CD1c-positive myeloid dendritic cell (primary cell): ENCODE measurements around the gene STX1A.
A peak's percentile ranks its signal among the peaks of the same experiment; 100 is the strongest.

Experiments
- DNase-seq: peaks from one replicate; pipeline ENCODE4 v3.0.0-alpha.2; 2016; ENCODE audit errors: extremely low spot score

Gene STX1A

GRCh38 chr7:73718905-73719805 lies at the start of gene STX1A:
Gene STX1A, minus strand, starts transcription at chr7:73719669. Its CDS starts 38 bp downstream, at chr7:73719631.
- DNase-seq: peak; percentile 77

DNA sequence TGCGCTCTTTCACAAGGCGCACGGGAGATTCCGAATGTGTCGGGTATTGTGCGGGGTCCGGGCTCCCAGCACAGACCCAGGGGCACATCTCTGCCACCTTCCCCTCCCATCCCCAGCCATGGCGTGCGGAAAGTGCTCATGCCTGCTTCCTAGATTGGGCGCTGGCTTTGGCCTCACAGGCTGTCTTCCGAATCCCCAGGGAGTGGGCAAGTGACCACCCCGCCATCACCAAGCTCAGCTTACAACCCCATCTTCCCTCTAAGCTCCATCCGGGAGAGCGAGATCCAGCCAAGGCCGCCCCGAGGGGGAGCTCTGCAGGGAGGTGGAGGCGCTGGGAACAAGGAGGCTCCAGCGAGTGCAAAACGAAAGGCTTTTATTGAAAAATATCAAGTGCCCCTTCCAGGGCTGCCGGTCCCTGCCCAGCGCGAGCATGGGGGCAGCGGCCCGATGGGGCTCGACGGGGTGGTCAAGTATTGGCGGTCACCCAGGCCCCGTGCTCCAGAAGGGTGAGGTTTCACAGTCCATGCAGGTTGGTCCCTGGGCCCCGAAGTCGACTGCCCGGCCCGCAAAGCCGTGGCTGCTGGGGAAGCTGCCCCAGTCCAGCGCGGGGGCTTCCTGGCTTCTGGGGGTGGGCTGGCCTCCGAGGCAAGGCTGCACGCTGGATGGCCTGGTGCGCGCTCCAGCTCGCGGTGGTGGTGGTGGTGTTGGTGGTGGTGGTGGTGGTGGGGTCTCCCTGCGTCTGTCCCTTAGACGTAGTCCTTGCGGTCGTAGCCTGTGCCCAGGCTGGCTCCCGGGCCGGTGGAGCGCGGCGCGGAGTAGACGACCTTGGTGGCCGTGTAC lies 49.4 kb upstream of the STX1A start:
- no peak for DNase-seq

- no peak for DNase-seq
Measured at GRCh38 chr7:73766556-73767229, 47.2 kb upstream of the STX1A start.

- DNase-seq: no peak
Measured at GRCh38 chr7:73762659-73762999, 43.2 kb upstream of the STX1A start.

DNA sequence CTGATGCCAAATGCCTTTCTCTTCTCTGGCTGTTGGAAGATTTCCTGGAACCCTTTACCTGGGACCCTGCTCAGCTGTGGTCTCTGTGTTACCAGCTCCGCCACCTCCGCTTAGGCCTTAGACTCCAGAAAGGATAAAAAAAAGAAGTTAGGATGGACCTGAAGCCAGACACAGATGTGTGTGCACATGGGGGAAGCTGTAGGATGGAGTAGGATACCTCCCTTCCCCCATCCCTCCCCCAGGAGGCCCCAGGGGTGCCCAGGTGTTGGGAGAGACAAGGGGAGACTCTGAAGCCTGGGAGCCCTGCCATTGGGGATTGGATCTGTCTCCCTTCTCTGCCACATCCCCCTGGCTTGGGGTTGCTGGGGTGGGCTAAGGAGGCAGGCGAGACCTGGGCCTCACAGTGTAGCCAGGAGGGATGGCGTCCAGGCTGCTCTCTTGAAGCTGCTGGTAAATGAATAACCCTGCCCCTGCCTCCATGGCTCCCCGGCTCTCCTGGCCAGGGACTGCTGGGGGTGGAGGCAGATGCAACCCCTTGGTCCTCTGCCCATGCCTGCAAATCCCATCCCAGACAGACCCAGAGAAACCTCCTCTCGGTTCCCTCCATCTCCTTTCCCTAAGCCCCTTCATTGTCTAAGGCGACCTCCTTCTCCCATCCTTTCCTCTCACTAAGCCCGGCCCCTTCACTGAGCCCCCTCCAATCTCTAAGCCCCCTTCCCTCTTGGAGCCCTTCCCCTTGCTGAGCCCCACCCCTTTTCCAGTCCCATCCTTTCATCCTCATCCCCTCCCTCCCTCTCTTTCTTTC lies 42.6 kb upstream of the STX1A start:
- no peak for DNase-seq

GRCh38 chr7:73758581-73759138 lies 39.2 kb upstream of the STX1A start:
- DNase-seq: no peak

DNA sequence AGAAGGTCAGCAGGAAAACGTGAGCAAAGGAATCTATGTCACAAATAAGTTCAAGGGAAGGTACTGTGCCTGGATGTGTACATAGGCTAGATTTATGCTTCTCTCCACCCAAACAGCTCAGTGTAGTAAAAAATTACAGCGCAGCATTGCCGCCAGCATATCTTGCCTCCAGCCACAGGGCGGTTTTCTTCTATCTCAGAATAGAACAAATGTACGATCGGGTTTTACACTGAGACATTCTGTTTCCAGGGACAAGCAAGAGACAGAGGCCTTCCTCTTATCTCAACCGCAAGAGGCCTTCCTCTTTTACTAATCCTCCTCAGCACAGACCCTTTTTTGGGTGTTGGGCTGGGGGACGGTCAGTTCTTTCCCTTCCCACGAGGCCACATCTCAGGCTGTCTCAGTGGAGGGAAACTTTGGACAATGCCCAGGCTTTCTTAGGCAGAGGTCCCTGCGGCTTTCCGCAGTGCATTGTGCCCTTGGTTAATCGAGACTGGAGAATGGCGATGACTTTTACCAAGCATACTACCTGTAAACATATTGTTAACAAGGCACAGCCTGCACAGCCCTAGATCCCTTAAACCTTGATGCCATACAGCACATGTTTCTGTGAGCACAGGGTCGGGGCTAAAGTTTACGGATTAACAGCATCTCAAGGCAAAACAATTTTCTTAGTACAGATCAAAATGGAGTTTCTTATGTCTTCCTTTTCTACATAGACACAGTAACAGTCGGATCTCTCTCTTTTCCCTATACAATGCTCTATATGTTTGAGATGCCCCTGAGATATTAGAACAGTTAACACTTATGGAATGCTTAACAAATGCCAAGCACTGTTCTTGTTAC lies 30.7 kb upstream of the STX1A start:
- DNase-seq: no peak

GRCh38 chr7:73746378-73746777 lies 26.9 kb upstream of the STX1A start:
- DNase-seq: no peak

DNA sequence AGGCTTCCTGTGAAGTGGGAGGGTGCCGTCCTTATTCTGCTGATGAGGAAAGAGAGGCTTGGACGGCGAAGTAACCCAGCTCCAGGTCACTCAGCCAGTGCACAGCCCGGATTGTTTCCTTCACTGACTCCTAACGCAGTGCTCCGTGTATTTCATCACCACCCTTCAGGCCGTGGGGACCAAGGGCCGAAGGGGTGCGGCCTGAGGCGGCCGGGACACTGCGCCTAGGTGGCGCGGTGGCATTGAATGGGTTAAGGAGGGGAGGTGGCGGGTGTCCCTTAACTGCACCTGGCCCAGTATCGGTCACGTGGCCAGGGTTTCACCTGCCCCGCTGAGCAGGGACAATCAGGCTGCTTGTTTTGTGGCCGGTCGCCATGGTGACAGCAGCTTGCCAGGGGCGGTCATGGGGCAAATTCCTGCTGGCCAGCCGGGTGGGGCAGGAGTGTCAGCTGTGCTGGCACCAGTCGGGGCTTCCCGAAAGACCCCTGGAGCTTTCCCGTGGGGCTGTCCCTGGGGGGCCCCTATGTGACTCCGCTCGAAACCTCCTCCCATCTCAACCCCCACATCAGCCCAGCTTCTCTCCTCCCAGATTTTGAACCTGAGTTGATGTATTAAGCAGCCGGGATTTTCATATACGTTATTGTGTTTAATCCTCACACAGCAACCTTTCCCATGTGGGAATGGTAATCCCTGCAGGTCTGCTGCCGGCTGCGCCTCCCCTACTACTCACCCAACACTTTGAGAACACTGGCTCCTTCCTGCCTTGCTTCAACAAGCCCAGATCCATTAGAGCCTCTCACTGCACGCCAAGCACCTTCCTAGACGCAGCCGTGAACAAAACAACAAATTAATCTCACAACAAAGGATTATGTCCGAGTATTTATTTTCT lies 23.5 kb upstream of the STX1A start:
- no peak for DNase-seq

DNA sequence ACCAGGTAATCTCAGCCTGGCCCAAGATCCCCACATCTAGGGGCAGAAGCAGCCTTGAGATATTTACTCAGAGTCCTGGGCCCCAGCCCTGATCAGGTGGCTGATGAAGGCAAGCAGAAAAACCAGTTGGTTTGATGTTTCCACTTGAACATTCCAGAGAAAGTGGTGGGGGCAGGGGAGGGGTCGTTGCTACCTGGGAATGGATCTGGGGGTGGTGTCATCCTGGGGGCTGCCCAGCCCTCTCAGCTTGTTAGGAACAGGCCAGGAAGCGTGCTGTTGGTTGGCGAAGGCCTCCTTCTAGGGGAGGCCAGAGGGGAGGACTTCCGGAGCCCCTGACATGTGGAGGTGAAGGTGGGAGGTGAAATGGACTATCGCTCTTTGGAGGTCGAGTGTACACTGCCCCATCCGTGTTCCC lies 22.9 kb upstream of the STX1A start:
- DNase-seq: no peak

DNA sequence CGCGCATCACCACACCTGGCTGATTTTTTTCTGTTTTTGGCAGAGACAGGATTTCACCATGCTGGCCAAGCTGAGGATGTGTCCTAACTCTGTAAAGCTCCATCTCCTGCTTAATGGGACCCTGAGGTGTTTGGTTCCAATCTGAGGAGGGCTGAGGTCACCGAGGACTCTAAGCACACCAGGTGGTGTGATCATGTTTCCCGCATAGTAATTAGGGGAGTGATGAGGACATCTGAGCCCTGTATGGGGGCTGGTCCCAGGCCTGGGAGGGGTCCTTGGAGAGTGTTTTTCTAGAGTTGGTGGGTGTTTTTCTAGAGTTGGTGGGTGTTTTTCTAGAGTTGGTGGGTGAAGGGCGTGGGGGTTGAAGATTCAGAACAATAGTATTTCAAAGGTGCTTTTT lies 22.1 kb upstream of the STX1A start:
- no peak for DNase-seq

DNA sequence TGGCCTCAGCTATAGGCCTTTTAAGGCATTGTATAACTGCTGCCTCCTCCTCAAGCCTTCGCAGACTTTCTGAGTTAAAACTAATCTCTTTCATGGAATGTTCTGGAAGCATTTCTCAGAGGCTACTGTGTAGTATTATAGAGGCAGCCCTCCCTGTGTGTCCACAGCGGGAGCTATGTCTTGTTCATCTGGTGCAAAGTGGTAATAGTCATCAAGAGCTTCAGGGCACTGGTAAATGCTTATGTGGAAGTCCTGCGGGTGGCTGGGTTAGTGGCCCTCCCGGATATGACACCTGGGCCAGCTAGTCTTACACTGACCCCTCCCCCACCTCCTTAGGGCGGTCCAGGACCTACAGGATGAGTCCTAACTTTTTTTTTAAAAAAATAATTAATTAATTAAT lies 21.3 kb upstream of the STX1A start:
- no peak for DNase-seq

- no peak for DNase-seq
Measured at GRCh38 chr7:73740212-73740611, 20.7 kb upstream of the STX1A start.

DNA sequence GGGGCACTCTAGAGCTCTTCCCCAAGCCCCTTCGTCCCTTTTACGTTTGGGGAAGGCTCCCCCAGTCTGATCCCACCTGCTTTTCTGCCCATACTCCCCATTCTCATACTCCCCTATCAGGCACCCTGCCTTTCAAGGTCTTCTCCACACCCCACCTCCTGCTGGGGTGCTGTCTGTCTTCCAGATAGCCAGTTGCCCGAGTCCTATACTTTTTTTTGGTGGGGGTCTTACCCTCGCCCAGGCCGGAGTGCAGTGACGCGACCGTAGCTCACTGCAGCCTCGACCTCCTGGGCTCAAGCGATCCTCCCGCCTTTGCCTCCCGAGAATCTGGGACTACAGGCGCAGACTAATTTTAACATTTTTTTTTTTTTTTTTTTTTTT lies 19.9 kb upstream of the STX1A start:
- DNase-seq: no peak

GRCh38 chr7:73738612-73739386 lies 19.3 kb upstream of the STX1A start, which contains the start of gene ABHD11:
Gene ABHD11, minus strand, starts transcription at chr7:73738802. Its CDS starts 32 bp downstream, at chr7:73738770.
- peak; percentile 98 for DNase-seq

GRCh38 chr7:73738220-73738611 lies 18.7 kb upstream of the STX1A start:
- peak; percentile 70 for DNase-seq

DNA sequence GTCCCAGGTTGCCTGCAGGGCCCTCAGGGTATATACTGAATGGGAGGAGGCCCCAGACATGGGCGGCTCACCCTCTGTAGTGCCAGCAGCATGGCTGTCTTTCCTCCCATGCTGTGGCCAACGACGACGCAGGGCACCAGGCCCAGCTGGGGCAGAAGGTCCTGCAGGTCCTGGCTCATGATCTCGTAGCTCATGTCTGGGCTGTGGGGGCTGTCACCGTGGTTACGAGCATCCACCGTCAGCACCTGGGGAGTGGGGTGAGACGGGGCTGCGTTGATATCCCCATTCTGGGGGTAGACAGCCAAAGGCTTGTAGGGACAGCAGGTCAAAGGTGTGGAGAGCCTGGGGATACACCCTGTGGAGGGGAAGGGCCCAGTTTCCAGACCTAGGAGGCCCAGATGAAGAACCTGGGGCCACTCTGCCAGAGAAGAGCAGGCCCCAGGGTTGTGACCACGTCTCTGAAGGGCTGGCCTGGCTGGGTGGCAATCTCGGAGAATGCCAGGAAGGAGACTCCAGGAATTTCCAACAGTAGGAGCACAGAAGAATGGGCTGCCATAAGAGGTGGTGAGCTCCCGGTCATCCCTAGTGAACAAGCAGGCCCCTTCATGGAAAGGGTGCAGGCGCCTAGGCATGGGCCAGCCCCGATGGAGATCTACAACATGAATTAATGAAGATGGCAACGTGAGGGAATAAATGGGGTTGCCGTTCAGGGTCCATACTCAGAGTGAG lies 18.2 kb upstream of the STX1A start:
- DNase-seq: no peak

GRCh38 chr7:73736885-73737284 lies 17.4 kb upstream of the STX1A start:
- DNase-seq: no peak
